ENCODE results near the gene THSD7A.

THSD7A gene

GRCh38 chr7:11706666-11707605 is 125.1 kb downstream of the THSD7A start:
- Histone ChIP-seq H3K9me3 (no peaks in the 10 kb centered on the region), H3K36me3 (no peaks in the 10 kb centered on the region), H3K4me3 (ENCODE audit: low read depth in 1 of 2, low read length in 1 of 2) (no peak overlapping the region), H3K4me1 (ENCODE audit: control insufficient read depth in 1 of 2, insufficient read depth in 1 of 2, low read depth in 1 of 2, low read length in 1 of 2) (no peaks in the 10 kb centered on the region), H3K27ac (no peak overlapping the region), H3K27me3 (no peaks in the 10 kb centered on the region)
- no peak for TF ChIP-seq CTCF (IDR thresholded peaks at IDR 0.05)

- TF ChIP-seq CTCF (IDR thresholded peaks at IDR 0.05): no peak
- Histone ChIP-seq H3K9me3 (no peaks in the 10 kb centered on the region), H3K4me3 (ENCODE audit: low read depth in 1 of 2, low read length in 1 of 2) (no peak overlapping the region), H3K27ac (no peak overlapping the region), H3K4me1 (ENCODE audit: control insufficient read depth in 1 of 2, insufficient read depth in 1 of 2, low read depth in 1 of 2, low read length in 1 of 2) (no peaks in the 10 kb centered on the region), H3K36me3 (no peaks in the 10 kb centered on the region), H3K27me3 (no peaks in the 10 kb centered on the region)
Measured at GRCh38 chr7:11703829-11704228, 128.2 kb downstream of the THSD7A start.

GRCh38 chr7:11702938-11703337 is 129.1 kb downstream of the THSD7A start:
- no peak overlapping the region for H3K4me3 ChIP-seq (ENCODE audit: low read depth in 1 of 2, low read length in 1 of 2)
- no peaks in the 10 kb centered on the region for H3K4me1 ChIP-seq (ENCODE audit: control insufficient read depth in 1 of 2, insufficient read depth in 1 of 2, low read depth in 1 of 2, low read length in 1 of 2)
- H3K9me3 ChIP-seq: no peaks in the 10 kb centered on the region
- no peaks in the 10 kb centered on the region for H3K27me3 ChIP-seq
- TF ChIP-seq CTCF (IDR thresholded peaks at IDR 0.05): no peak
- H3K27ac ChIP-seq: no peak overlapping the region
- no peaks in the 10 kb centered on the region for H3K36me3 ChIP-seq

- H3K4me3 ChIP-seq (ENCODE audit: low read depth in 1 of 2, low read length in 1 of 2): no peak overlapping the region
- TF ChIP-seq CTCF (IDR thresholded peaks at IDR 0.05): no peak
- no peaks in the 10 kb centered on the region for H3K9me3 ChIP-seq
- H3K27ac ChIP-seq: no peak overlapping the region
- no peaks in the 10 kb centered on the region for H3K4me1 ChIP-seq (ENCODE audit: control insufficient read depth in 1 of 2, insufficient read depth in 1 of 2, low read depth in 1 of 2, low read length in 1 of 2)
- H3K27me3 ChIP-seq: no peaks in the 10 kb centered on the region
- H3K36me3 ChIP-seq: no peaks in the 10 kb centered on the region
Measured at GRCh38 chr7:11701829-11702560, 130.0 kb downstream of the THSD7A start.

- Histone ChIP-seq H3K27ac (no peak overlapping the region), H3K9me3 (no peaks in the 10 kb centered on the region), H3K4me1 (ENCODE audit: control insufficient read depth in 1 of 2, insufficient read depth in 1 of 2, low read depth in 1 of 2, low read length in 1 of 2) (no peaks in the 10 kb centered on the region), H3K27me3 (no peaks in the 10 kb centered on the region), H3K4me3 (ENCODE audit: low read depth in 1 of 2, low read length in 1 of 2) (no peak overlapping the region), H3K36me3 (no peaks in the 10 kb centered on the region)
- no peak for TF ChIP-seq CTCF (IDR thresholded peaks at IDR 0.05)
Measured at GRCh38 chr7:11699666-11700065, 132.3 kb downstream of the THSD7A start.

Data from neutrophil (primary cell).